Muscle layer of colon (tissue), 2 donors: ENCODE measurements around the gene VASN.

Source experiments
- H3K27ac ChIP-seq: one replicate; pipeline ENCODE4 v1.7.0; 2013; ENCODE audit warnings: low read depth, mild to moderate bottlenecking, low read length, moderate library complexity
- H3K27me3 ChIP-seq, 2 donors: one replicate each; pipeline ENCODE4 v1.7.0; 2013; ENCODE audit warnings: low read length in 2 of 2, mild to moderate bottlenecking in 2 of 2; ENCODE audit not compliant: insufficient read depth in 2 of 2, control insufficient read depth in 1 of 2
- H3K36me3 ChIP-seq: one replicate; pipeline ENCODE4 v1.7.0; 2013; ENCODE audit warnings: mild to moderate bottlenecking, low read length; ENCODE audit not compliant: insufficient read depth
- H3K4me1 ChIP-seq: one replicate; pipeline ENCODE4 v1.7.0; 2013; ENCODE audit warnings: mild to moderate bottlenecking, low read length; ENCODE audit not compliant: insufficient read depth
- H3K4me3 ChIP-seq, 2 donors: one replicate each; pipeline ENCODE4 v1.7.0; 2013; ENCODE audit warnings: low read length in 2 of 2, low read depth in 1 of 2, mild to moderate bottlenecking in 1 of 2, moderate library complexity in 1 of 2
- H3K9ac ChIP-seq: one replicate; pipeline ENCODE4 v1.7.0; 2013; ENCODE audit warnings: low read length
- H3K9me3 ChIP-seq: one replicate; pipeline ENCODE4 v1.7.0; 2013; ENCODE audit warnings: mild to moderate bottlenecking, low read length
- donor health status: abdominal sarcoma.
- donor health status: Adenocarcinoma of cecum.

VASN gene

GRCh38 chr16:4385066-4385788, 13.6 kb downstream of the VASN start:
- Histone ChIP-seq H3K27me3 (no peaks in the 10 kb centered on the region), H3K4me3 (no peak overlapping the region), H3K27ac (no peak overlapping the region), H3K36me3 (peaks cover 5% of the 10 kb centered on the region), H3K9ac (no peak overlapping the region), H3K4me1 (peaks cover 5% of the 10 kb centered on the region), H3K9me3 (no peaks in the 10 kb centered on the region)

GRCh38 chr16:4385789-4386450, 14.3 kb downstream of the VASN start:
- no peak overlapping the region for H3K27ac ChIP-seq
- H3K4me3 ChIP-seq = no peak overlapping the region
- H3K36me3 ChIP-seq = peaks cover 5% of the 10 kb centered on the region
- no peaks in the 10 kb centered on the region for H3K27me3 ChIP-seq
- H3K9me3 ChIP-seq = no peaks in the 10 kb centered on the region
- no peak overlapping the region for H3K9ac ChIP-seq
- H3K4me1 ChIP-seq = no peaks in the 10 kb centered on the region

- peaks cover 5% of the 10 kb centered on the region for H3K36me3 ChIP-seq
- no peaks in the 10 kb centered on the region for H3K9me3 ChIP-seq
- H3K4me3 ChIP-seq = no peak overlapping the region
- no peaks in the 10 kb centered on the region for H3K27me3 ChIP-seq
- H3K4me1 ChIP-seq = no peaks in the 10 kb centered on the region
- H3K9ac ChIP-seq = no peak overlapping the region
- H3K27ac ChIP-seq = no peak overlapping the region
Measured at GRCh38 chr16:4386451-4386805, 14.8 kb downstream of the VASN start.

- Histone ChIP-seq H3K4me1 (peaks cover under 1% of the 10 kb centered on the region), H3K36me3 (peaks cover 5% of the 10 kb centered on the region), H3K27ac (no peak overlapping the region)
Measured at GRCh38 chr16:4386951-4387565, 15.4 kb downstream of the VASN start.

GRCh38 chr16:4387781-4388180, 16.1 kb downstream of the VASN start:
- H3K9me3 ChIP-seq = no peaks in the 10 kb centered on the region
- H3K27me3 ChIP-seq = no peaks in the 10 kb centered on the region
- peaks cover 8% of the 10 kb centered on the region for H3K4me1 ChIP-seq
- H3K36me3 ChIP-seq = peaks cover 5% of the 10 kb centered on the region
- H3K4me3 ChIP-seq = no peak overlapping the region
- H3K9ac ChIP-seq = no peak overlapping the region
- H3K27ac ChIP-seq = no peak overlapping the region

More at GRCh38 chr16:4386951-4387565, 15.4 kb downstream of the VASN start:
- H3K27me3 ChIP-seq = no peaks in the 10 kb centered on the region
- H3K4me3 ChIP-seq = no peak overlapping the region
- H3K9ac ChIP-seq = no peak overlapping the region
- H3K9me3 ChIP-seq = no peaks in the 10 kb centered on the region

- Histone ChIP-seq H3K36me3 (peaks cover 5% of the 10 kb centered on the region), H3K9ac (no peak overlapping the region), H3K27ac (no peak overlapping the region), H3K4me3 (no peak overlapping the region), H3K27me3 (no peaks in the 10 kb centered on the region), H3K4me1 (peaks cover 15% of the 10 kb centered on the region), H3K9me3 (no peaks in the 10 kb centered on the region)
Measured at GRCh38 chr16:4388271-4389021, 16.8 kb downstream of the VASN start.

- Histone ChIP-seq H3K36me3 (peaks cover under 1% of the 10 kb centered on the region), H3K4me1 (peaks cover 15% of the 10 kb centered on the region), H3K27ac (no peak overlapping the region), H3K9me3 (no peaks in the 10 kb centered on the region), H3K4me3 (no peak overlapping the region), H3K27me3 (no peaks in the 10 kb centered on the region), H3K9ac (no peak overlapping the region)
Measured at GRCh38 chr16:4389051-4389955, 17.7 kb downstream of the VASN start.

GRCh38 chr16:4390266-4391260, 18.9 kb downstream of the VASN start:
- Histone ChIP-seq H3K27ac (no peak overlapping the region), H3K9me3 (no peaks in the 10 kb centered on the region), H3K4me3 (no peak overlapping the region), H3K4me1 (peaks cover 15% of the 10 kb centered on the region), H3K36me3 (peaks cover 7% of the 10 kb centered on the region), H3K9ac (no peak overlapping the region), H3K27me3 (no peaks in the 10 kb centered on the region)

GRCh38 chr16:4391631-4392381, 20.2 kb downstream of the VASN start:
- Histone ChIP-seq H3K27me3 (no peaks in the 10 kb centered on the region), H3K4me3 (no peak overlapping the region), H3K9ac (no peak overlapping the region), H3K36me3 (peaks cover 9% of the 10 kb centered on the region), H3K9me3 (no peaks in the 10 kb centered on the region), H3K27ac (no peak overlapping the region), H3K4me1 (peaks cover 15% of the 10 kb centered on the region)
